HK-2 (cell line): ENCODE results near the gene ZFAND3.

Source experiments
- DNase-seq: peaks from one replicate; pipeline ENCODE4 v3.0.0-alpha.2; 2018; ENCODE audit not compliant: unreplicated experiment

ZFAND3 gene

DNA sequence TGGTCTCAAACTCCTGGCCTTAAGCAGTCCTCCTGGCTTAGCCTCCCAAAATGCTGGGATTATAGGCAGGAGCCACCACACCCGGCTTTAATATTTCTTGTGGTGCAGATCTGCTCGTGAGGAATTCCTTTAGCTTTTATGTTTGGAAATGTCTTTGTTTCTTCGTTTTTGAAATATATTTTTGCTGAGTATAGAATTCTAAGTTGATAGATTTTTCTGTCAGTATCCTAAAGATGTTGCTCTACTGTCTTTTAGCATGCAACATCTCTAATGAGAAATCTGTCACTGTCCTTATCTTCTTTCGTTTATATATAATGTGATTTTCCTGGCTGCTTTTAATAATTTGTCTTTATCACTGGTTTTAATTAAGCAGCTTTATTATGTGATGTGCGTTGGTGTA, 75.1 kb downstream of the ZFAND3 start:
- DNase-seq: no peak

DNA sequence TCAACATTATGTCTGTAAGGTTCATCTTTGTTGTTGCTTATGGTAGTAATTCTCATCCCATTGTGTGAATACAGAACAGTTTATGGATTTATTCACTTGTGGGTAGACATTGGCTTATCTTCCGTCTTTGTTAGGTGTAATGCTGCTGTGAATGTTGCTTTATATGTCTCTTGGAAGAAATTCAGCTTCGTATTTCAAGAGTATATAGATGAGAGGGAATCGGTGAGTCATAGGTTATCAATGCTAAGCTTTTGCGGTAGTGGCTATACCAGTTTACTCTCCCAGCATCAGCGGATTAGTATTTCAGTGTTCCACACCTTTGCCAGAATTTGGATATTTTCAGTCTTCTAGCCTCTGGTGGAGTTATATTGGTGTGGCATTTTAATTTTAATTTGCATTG, 77.8 kb downstream of the ZFAND3 start:
- no peak for DNase-seq

DNA sequence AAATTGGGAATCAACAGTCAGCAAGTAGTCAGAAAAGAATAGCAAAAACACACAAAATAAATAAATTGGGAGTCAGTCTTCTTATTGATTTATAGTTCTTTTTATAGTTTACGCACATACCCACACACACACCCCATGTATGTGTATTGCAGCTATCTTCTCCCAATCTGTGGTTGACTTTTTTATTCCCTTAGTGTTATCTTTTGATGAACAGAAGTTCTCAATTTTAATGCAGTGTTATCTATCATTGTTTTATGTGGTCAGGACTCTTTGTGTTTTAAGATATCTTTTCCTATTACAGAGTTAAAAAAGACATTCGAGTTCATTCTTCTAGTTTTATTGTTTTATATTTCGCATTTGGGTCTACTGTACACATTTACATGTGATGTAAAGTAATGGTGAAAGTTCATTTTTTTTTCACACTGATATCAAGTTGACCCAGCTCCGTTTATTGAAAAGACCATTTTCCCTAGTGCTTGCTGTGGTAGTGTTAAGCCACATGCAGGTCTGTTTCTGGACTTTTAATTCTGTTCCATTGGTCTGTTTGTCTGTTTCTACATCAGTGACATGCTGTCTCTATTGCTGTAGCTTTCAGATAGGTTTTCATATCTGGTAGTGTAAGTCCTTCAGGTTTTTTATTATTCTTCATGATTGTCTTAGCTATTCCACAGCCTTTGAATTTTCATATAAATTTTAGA, 78.4 kb downstream of the ZFAND3 start:
- no peak for DNase-seq

DNA sequence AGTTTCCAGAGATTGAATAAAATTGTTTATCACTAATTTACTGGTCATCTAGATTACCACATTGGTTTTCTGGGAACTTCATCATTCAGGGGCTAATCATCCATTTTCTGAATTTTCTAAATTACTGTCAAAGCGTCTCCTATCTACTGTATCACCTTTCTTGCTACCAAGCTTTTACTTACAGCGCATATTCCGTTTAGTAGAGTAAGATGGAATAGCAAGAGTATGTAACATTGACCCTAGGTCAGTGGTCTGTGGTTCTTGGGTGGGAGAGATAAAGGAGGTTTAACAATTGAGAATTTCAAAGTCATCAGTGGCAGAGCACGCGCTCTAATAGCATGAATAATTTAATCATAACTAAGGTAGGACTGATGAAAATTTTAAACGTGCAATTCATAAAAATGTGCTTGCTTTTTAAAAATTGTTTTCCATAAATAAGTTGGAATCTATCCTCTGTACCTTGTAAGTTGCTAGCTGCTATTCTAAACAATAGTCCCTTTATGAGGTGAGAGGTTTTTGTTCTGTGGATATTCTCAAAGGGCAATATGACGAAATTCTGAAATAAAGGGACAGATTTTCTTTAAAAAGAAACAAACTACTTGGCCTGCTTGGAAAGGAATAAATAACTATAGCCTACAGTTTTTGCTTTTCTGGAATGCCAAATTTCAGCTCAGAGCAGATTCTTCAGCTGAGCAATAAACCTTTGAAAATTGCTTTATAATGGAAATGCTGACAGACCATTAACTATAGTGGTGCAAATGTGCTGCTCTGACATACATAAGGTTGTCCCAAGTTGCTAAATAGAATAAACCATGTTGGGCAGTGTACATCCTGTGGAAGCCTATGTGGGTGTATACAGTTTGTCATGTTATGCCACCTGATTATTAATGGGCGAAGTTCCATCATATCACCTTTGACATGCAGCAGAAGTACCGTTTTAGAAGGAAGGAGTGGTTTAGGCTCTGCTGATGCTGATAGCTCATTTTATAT, 84.1 kb downstream of the ZFAND3 start:
- no peak for DNase-seq

DNA sequence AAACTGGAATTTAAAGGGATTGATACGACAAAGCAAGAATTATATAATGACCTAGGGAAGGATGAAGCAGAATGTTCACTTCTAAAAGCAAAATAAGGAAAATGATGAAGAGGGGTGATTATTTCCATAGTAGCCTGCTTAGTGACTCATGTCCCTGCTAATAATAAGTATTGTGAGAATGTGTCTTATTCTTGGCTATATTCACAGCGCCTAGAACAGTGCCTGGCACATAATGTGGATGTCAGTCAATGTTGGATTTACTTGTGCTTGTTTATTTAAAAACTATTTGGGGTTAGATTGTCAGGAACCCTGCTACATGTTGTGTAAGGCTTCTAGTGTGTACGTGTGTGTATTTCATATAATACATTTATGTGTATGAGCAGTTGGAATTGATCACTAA, 85.1 kb downstream of the ZFAND3 start:
- DNase-seq: no peak

DNA sequence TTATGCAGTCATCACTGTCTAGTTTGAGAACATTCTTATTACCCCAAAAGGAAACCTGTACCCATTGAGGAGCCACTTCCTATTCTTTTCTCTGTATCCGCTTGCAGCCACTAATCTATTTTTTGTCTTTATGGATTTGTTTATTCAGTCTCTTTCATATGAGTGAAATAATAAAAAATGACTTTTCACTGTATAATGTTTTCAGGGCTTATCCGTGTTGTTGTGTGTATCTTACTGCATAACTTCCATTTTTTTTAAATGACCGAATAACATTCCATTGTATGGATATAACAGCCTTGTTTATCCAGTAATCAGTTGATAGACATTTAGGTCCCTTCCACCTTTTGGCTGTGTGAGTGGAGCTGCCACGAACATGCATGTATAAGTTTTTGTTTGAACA, 86.6 kb downstream of the ZFAND3 start:
- no peak for DNase-seq

DNA sequence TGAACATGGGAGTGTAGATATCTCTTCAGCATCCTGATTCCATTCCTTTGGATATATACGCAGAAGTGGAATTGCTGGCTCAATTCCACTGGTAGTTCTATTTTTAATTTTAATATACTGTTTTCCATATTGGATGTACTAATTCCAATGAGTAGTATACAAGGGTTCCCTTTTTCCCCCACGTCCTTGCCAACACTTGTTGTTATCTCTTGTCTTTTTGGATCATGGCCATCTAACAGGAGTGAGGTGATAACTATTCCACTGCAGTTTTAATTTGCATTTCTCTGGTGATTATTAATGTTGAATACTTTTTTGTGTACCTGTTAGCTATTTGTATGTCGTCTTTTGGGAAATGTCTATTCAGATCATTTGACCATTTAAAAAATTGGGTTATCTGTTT, 91.5 kb downstream of the ZFAND3 start:
- DNase-seq: no peak

DNA sequence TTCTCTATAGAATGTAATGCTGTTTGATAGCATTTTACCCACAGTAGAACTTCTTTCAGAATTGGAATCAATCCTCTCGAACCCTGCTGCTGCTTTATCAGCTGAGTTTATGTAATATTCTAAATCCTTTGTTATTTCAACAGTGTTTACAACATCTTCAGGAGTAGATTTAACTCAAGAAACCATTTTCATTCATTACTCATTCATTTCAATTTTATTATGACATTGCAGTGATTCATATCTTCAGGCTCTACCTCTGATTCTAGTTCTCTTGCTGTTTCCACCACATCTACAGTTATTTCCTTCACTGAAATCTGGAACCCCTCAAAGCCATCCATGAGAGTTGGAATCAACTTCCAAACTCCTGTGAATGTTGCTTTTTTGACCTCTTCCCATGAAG, 93.7 kb downstream of the ZFAND3 start:
- no peak for DNase-seq

DNA sequence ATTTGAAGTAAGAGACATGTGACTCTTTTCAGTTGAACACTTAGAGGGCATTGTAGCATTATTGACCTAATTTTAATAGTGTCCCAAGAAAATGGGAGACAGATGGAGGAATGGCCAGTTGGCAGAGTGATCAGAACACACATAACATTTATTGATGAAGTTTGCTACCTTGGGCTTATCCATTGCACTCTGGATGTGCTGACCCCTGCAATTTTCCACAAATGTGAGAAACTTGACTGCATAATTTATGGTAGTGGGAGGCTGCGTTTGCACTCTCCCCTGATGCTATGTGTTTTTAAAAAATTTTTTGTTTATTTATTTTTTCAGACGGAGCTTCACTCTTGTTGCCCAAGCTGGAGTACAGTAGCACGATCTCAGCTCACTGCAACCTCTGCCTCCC, 95.9 kb downstream of the ZFAND3 start:
- DNase-seq: no peak

DNA sequence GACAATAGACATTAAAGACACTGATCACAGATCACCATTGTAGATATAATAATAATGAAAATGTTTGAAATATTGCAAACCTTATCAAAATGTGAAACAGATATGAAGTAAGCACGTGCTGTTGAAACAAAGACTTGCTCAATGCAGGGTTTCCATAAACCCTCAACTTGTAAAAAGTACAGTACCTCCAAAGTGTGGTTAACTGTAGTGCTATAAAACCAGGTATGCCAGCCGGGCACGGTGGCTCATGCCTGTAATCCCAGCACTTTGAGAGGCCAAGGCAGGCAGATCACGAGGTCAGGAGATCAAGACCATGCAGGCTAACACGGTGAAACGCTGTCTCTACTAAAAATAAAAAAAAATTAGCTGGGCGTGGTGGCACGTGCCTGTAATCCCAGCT, 96.6 kb downstream of the ZFAND3 start:
- no peak for DNase-seq

DNA sequence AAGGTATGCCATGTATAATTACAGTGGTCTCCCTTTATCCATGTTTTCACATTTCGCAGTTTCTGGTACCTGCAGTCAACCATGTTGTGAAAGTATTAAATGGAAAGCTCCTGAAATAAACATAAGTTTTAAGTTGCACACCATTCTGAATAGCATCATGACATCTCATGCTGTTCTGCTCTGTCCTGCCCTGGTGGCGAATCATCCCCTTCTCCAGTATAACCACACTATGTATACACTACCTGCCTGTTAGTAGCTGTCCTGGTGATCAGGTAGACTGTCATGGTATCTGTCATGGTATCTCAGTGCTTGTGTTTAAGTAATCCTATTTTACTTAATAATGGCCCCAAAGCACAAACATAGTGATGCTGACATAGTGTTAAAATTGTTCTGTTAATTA, 97.1 kb downstream of the ZFAND3 start:
- DNase-seq: no peak

DNA sequence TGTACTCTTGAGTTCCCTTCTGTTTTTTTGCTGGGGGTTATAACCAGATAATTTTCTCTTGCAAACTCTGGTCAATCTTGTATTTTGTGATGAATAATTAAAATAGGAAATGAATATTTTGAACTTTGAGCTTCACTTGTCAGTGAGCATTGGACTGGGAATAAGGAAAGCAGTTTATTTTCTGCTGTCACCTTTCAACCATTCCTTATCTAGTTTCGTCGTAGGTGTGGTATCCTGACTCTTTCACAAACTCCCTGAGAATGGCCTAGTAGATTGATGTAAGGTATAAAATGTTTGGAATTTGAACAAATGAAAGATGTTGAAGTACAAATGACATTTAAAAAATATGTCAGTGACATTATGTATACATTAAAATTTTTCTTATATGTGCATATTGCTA, 98.0 kb downstream of the ZFAND3 start:
- DNase-seq: no peak

DNA sequence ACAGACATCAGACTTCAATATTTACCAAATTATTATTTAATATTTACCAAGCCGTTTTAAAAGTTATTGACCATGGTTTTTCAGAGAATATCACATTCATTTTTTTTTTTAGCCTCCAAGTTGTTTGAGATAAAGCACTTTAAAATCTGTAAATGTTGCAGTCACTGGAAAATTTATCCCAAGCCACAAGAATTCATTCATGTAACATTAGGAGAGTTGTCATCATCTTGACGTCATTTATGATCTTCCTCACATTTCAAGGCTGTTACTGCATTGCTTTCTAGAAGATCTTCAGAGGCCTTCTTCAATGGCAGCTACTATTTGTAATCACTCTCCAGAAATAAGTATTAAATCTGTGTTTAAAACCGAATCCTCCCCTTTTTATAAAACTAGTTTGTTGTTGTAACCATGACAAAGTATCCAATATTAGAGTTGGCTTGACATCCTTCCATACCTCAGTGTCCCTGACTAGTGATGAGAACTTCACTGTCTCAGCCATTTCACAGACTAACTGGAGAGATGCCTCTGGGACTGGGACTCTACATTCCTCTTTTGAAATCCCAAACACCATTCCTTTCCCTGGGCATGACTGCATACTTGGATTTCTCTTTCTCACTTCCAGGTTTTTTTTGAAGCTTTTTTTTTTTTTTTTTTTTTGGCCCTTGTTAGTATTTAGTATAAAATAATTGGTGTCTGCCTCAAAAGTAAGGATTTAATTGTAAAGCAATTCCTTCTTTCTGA, 100.1 kb downstream of the ZFAND3 start:
- no peak for DNase-seq

DNA sequence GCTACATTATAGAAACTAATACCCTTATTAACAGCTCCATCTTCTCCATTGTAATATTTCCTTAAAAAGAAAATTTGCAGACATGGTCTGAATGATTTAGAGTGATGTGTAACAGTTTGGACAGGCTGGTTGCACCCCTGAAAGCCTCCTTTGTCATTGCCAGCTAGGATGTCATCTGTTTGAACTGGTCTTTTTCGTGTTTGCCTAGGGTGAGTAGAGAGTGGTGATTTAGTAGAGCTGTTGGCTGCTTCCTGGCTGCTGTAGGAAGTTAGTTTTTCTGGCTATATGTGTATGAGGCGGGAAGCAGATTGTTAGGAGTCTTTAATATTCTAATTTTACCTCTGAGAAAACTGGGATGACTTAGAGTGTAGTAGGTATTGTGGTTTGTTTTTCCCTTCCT, 101.1 kb downstream of the ZFAND3 start:
- DNase-seq: no peak

DNA sequence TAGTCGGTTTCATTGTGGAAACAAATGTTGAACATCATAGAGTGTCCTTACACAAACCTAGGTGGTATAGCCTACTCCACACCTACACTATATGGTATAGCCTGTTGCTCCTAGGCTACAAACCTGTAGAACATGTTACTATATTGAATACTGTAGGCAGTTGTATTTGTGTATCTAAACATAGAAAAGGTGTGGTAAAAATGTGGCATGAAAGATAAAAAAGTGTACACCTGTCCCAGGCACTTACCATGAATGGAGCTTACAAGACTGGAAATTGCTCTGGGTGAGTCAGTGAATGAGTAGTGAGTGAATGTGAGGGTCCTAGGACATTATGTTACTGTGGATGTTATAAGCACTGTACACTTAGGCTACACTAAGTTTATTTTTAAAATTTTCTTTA, 103.0 kb downstream of the ZFAND3 start:
- DNase-seq: no peak

DNA sequence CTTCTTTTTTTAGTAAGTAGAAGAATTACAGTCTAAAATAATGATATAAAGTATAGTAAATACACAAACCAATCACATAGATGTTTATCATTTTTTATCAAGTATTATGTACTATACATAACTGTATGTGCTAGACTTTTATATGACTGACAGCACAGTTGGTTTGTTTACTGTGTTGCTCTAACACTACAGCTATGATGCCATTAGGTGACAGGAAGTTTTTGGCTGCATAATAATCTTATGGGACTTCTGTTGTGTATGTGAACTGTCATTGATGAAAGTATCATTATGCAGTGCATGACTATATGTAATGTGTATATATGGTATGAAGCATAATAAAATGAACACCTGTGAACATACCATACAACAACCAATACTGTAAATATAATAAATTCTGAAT, 104.0 kb downstream of the ZFAND3 start:
- no peak for DNase-seq

DNA sequence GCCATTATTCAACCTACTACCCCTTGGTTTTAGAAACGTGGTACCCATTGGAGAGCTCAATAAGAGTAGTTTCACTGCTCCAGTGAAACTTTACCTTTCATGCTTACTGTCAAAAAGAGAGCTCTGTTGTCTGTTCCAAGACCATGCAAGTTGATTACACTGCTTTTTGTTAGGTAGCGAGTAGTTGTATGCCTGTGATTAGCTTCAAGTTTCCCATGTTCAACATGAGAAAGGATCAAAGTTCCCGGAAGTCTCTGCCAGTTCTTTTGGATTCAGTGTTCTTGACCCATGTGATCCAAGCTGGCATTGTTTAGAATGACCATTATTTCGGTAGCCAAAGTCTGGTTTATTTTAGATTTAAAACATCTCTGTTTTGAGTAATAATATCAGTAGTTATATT, 107.1 kb downstream of the ZFAND3 start:
- no peak for DNase-seq

DNA sequence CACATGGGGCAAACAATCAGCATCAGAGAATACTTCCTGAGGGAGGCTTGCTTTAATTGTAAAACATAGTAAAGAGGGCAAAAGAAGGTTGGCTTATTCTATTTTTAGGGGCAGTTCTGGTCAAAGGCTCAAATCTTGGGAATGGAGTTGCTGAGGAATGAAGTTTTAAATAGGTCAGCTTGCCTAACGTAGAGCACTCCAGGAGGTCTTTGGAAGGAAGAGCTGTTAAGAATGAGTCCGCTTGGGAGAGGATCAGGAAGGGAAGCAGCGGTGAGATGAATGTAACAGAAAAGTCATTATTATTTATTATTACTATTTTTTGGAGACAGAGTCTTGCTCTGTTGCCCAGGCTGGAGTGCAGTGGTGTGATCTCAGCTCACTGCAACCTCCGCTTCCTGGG, 108.7 kb downstream of the ZFAND3 start:
- no peak for DNase-seq

DNA sequence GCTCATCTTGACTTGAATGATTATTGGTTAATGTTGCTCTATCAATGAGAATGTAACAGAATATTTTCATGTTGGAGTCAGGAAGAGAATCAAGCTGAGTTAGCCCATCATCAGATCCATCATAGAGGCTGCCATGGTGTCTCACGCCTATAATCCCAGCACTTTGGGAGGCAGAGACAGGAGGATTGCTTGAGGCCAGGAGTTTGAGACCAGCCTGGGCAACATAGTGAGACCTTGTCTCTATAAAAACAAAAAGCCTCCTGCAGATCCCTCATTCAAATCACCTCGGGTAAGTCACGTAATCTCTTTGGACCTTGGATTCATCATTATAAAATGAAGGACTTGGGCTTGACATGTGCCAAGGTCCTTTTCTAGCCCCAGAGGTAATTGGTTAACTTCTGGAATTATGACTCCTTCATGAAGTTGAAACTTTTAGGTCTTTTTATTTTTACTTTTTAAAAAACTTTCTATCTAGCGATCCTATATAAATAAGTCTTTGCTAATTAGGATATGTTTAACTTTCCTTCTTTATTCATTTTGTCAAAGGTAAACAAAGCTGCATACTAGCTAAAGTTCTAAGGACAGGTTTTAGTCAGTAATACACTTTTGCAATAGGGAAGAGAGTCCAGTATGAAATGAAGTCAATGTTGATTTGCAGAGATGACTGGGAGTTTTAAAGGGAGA, 110.9 kb downstream of the ZFAND3 start:
- DNase-seq: no peak

DNA sequence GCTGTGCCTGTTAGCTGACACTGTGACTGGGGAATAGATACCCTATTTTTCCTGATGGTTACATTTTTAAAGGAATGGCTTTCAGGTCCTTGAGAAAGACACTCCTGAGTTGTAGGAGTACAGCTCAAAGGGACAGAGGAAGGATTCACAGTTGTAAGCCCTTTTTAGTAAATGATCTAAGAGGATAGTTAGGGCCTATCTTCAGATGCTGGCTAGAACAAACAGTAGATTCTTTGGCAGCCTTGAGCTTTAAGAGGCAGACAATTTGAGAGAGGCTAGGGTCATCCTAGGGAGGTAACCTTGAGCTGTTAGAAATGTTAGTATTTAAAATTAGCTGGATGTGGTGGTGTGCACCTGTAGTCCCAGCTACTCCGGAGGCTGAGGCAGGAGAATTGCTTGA, 111.5 kb downstream of the ZFAND3 start:
- DNase-seq: no peak

DNA sequence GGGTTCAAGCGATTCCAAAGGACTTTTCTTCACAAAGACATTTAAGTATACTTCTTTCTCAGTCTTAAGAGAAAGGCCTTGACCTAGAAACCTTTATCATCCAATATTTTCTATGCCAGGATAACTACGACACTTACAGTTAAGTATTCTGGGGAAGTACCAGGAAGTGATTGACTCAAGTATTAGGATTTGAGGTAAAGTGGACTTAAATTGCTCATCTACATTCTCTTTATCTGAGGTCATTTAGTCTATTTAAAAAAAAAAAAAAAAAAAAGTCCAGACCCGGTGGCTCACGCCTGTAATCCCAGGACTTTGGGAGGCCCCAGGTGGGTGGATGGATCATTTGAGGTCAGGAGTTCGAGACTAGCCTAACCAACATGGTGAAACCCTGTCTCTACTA, 114.7 kb downstream of the ZFAND3 start:
- no peak for DNase-seq

DNA sequence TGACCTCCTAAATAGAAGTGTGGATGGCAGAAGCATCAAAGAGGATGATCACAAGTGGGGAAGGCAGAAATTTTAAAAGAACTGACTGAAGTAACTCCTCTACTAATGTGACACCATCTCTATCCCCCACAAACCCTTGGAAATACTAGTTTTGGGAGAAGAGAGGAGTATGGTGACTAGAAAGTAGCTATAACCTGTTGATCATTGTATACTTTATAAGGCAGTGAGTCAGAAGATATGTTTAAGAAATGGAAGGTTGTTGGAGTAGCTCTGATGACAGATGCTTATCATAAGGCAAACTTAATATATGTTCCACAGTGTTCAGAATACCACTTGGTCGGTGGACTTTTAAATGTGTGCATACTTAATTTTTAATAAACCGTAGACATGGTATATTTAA, 116.6 kb downstream of the ZFAND3 start:
- no peak for DNase-seq
